Trophoblast cell (in vitro differentiated cells and primary cell): ENCODE results near the gene TUBB3.
A peak's percentile ranks its signal among the peaks of the same experiment; 100 is the strongest.

Experiments used
- DNase-seq, 2 donors: peaks; one replicate each; pipeline ENCODE4 v3.0.0-alpha.2; 2016
- H2AFZ ChIP-seq: 2 replicates; pipeline ENCODE4 v1.6.1; 2013; ENCODE audit warnings: low read length, moderate library complexity, mild to moderate bottlenecking; ENCODE audit not compliant: insufficient read depth, poor library complexity
- H2AK5ac ChIP-seq: 2 replicates; pipeline ENCODE4 v1.6.1; 2013; ENCODE audit warnings: mild to moderate bottlenecking, low read length
- H2BK120ac ChIP-seq: 2 replicates; pipeline ENCODE4 v1.6.1; 2013; ENCODE audit warnings: low read length, mild to moderate bottlenecking, moderate library complexity; ENCODE audit not compliant: insufficient read depth, poor library complexity
- H2BK12ac ChIP-seq: 2 replicates; pipeline ENCODE4 v1.6.1; 2013; ENCODE audit warnings: mild to moderate bottlenecking, low read length, moderate library complexity
- H2BK5ac ChIP-seq: 2 replicates; pipeline ENCODE4 v1.6.1; 2013; ENCODE audit warnings: low read length, low read depth, moderate library complexity, mild to moderate bottlenecking; ENCODE audit not compliant: poor library complexity
- H3K14ac ChIP-seq: 2 replicates; pipeline ENCODE4 v1.6.1; 2013; ENCODE audit warnings: mild to moderate bottlenecking, low read length
- H3K18ac ChIP-seq: 2 replicates; pipeline ENCODE4 v1.6.1; 2013; ENCODE audit warnings: mild to moderate bottlenecking, low read length
- H3K23ac ChIP-seq: 2 replicates; pipeline ENCODE4 v1.6.1; 2013; ENCODE audit warnings: low read length
- H3K27ac ChIP-seq: 2 replicates; pipeline ENCODE4 v1.5.1; 2013; ENCODE audit warnings: low read depth, mild to moderate bottlenecking, inconsistent platforms, low read length, moderate library complexity
- H3K27me3 ChIP-seq: 2 replicates; pipeline ENCODE4 v1.6.1; 2013; ENCODE audit warnings: inconsistent platforms, mild to moderate bottlenecking, low read length, moderate library complexity; ENCODE audit not compliant: insufficient read depth
- H3K36me3 ChIP-seq, 2 experiments: 1 replicate in 1 of 2; 2 replicates in 1 of 2; pipeline ENCODE4 v1.6.1; 2013; ENCODE audit warnings: low read length in 2 of 2, mild to moderate bottlenecking in 2 of 2, moderate library complexity in 1 of 2; ENCODE audit not compliant: insufficient read depth in 2 of 2, control insufficient read depth in 1 of 2
- H3K4ac ChIP-seq: 2 replicates; pipeline ENCODE4 v1.6.1; 2013; ENCODE audit warnings: low read depth, mild to moderate bottlenecking, low read length, moderate library complexity
- H3K4me1 ChIP-seq, 2 experiments: 1 replicate in 1 of 2; 2 replicates in 1 of 2; pipeline ENCODE4 v1.6.1; 2013; ENCODE audit warnings: low read length in 2 of 2, mild to moderate bottlenecking in 2 of 2, moderate library complexity in 1 of 2; ENCODE audit not compliant: insufficient read depth in 2 of 2, control insufficient read depth in 1 of 2
- H3K4me2 ChIP-seq: 2 replicates; pipeline ENCODE4 v1.6.1; 2013; ENCODE audit warnings: inconsistent platforms, mild to moderate bottlenecking, low read length, moderate library complexity
- H3K4me3 ChIP-seq: 2 replicates; pipeline ENCODE4 v1.5.1; 2013; ENCODE audit warnings: mild to moderate bottlenecking, low read depth, low read length, inconsistent platforms
- H3K79me1 ChIP-seq: one replicate; pipeline ENCODE4 v1.6.1; 2013; ENCODE audit warnings: low read length
- H3K79me2 ChIP-seq: 2 replicates; pipeline ENCODE4 v1.6.1; 2013; ENCODE audit warnings: low read length, mild to moderate bottlenecking; ENCODE audit not compliant: control insufficient read depth, insufficient read depth, poor library complexity
- H3K9ac ChIP-seq: 2 replicates; pipeline ENCODE4 v1.6.1; 2013; ENCODE audit warnings: mild to moderate bottlenecking, low read length
- H3K9me3 ChIP-seq: 2 replicates; pipeline ENCODE4 v1.6.1; 2013; ENCODE audit warnings: low read depth, mild to moderate bottlenecking, control low read depth, inconsistent platforms, low read length; ENCODE audit not compliant: insufficient read depth
- H4K12ac ChIP-seq: 2 replicates; pipeline ENCODE4 v1.6.1; 2013; ENCODE audit warnings: low read depth, mild to moderate bottlenecking, low read length, moderate library complexity
- H4K8ac ChIP-seq: 2 replicates; pipeline ENCODE4 v1.6.1; 2013; ENCODE audit warnings: low read depth, mild to moderate bottlenecking, low read length, moderate library complexity
- H4K91ac ChIP-seq: one replicate; pipeline ENCODE4 v1.6.1; 2013; ENCODE audit warnings: low read depth, mild to moderate bottlenecking, low read length, moderate library complexity
- WGBS: extraction: QIAGEN DNeasy Blood & Tissue Kit; methylation state at CpG from one replicate; pipeline ENCODE4 v1.1.7; 2013; ENCODE audit warnings: missing lambda C conversion rate; ENCODE audit not compliant: insufficient read length, insufficient coverage; ENCODE audit errors: extremely low coverage; 5-methylcytosine and 5-hydroxymethylcytosine counted together

The TUBB3 gene

GRCh38 chr16:89918453-89919347 lies 4.4 kb upstream of the TUBB3 start, which contains the start of gene MC1R:
MC1R (plus strand) TSS chr16:89918862; CDS start chr16:89919259, 397 bp downstream.
- Histone ChIP-seq H4K12ac (peak within 1 kb of the TSS; percentile 68), H3K14ac (peak within 1 kb of the TSS; percentile 85), H2BK12ac (peak within 1 kb of the TSS; percentile 80), H3K4me1 (peaks cover 29 to 37% of the 10 kb centered on the region in 2 experiments), H2AK5ac (peak within 1 kb of the TSS; percentile 87), H3K27me3 (no peaks in the 10 kb centered on the region), H3K36me3 (peaks cover 2% of the 10 kb centered on the region in 2 experiments), H3K4ac (peak within 1 kb of the TSS; percentile 59), H4K8ac (peak within 1 kb of the TSS; percentile 95), H4K91ac (peak within 1 kb of the TSS; percentile 86), H3K4me2 (peak within 1 kb of the TSS; percentile 88), H3K4me3 (peak within 1 kb of the TSS; percentile 48), H3K79me2 (peaks cover 18% of the 10 kb centered on the region), H3K18ac (peak within 1 kb of the TSS; percentile 80), H3K23ac (no peak within 1 kb of the TSS), H3K79me1 (peaks cover 38% of the 10 kb centered on the region), H3K9ac (no peak within 1 kb of the TSS), H2BK5ac (peak within 1 kb of the TSS; percentile 60), H2BK120ac (peak within 1 kb of the TSS; percentile 52), H3K27ac (peak within 1 kb of the TSS; percentile 52), H2AFZ (peak within 1 kb of the TSS; percentile 69), H3K9me3 (peaks cover 7% of the 10 kb centered on the region)
- no CpG with 5 or more reads among the region's 23 CpGs for WGBS
- DNase-seq = peak in 1 of 2 donors; percentile 58

DNA sequence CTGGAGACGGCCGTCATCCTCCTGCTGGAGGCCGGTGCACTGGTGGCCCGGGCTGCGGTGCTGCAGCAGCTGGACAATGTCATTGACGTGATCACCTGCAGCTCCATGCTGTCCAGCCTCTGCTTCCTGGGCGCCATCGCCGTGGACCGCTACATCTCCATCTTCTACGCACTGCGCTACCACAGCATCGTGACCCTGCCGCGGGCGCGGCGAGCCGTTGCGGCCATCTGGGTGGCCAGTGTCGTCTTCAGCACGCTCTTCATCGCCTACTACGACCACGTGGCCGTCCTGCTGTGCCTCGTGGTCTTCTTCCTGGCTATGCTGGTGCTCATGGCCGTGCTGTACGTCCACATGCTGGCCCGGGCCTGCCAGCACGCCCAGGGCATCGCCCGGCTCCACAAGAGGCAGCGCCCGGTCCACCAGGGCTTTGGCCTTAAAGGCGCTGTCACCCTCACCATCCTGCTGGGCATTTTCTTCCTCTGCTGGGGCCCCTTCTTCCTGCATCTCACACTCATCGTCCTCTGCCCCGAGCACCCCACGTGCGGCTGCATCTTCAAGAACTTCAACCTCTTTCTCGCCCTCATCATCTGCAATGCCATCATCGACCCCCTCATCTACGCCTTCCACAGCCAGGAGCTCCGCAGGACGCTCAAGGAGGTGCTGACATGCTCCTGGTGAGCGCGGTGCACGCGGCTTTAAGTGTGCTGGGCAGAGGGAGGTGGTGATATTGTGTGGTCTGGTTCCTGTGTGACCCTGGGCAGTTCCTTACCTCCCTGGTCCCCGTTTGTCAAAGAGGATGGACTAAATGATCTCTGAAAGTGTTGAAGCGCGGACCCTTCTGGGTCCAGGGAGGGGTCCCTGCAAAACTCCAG lies 3.4 kb upstream of the TUBB3 start:
- H3K79me2 ChIP-seq = peaks cover 18% of the 10 kb centered on the region
- peaks cover 4% of the 10 kb centered on the region for H3K9me3 ChIP-seq
- no peak overlapping the region for H2AFZ ChIP-seq
- no peak for DNase-seq
- peaks cover 36 to 45% of the 10 kb centered on the region in 2 experiments for H3K4me1 ChIP-seq
- peaks cover 38% of the 10 kb centered on the region for H3K79me1 ChIP-seq
- H4K8ac ChIP-seq = no peak overlapping the region
- H4K91ac ChIP-seq = peak overlapping the region; percentile 82
- no peak overlapping the region for H3K4me2 ChIP-seq
- no peak overlapping the region for H2BK12ac ChIP-seq
- no peak overlapping the region for H2BK5ac ChIP-seq
- no peak overlapping the region for H3K14ac ChIP-seq
- no peak overlapping the region for H3K27ac ChIP-seq
- H3K18ac ChIP-seq = no peak overlapping the region
- H2AK5ac ChIP-seq = peak overlapping the region; percentile 56
- H3K36me3 ChIP-seq = peaks cover 0 to 2% of the 10 kb centered on the region in 2 experiments
- no peak overlapping the region for H4K12ac ChIP-seq
- H3K4me3 ChIP-seq = peak overlapping the region; percentile 21
- H3K23ac ChIP-seq = no peak overlapping the region
- no peak overlapping the region for H2BK120ac ChIP-seq
- H3K9ac ChIP-seq = no peak overlapping the region
- WGBS = no CpG with 5 or more reads among the region's 52 CpGs
- H3K4ac ChIP-seq = no peak overlapping the region
- peaks cover 3% of the 10 kb centered on the region for H3K27me3 ChIP-seq

- no CpG with 5 or more reads among the region's 6 CpGs for WGBS
- Histone ChIP-seq H3K4me3 (no peak overlapping the region), H3K36me3 (peaks cover 0 to 2% of the 10 kb centered on the region in 2 experiments), H3K18ac (peak overlapping the region; percentile 48), H3K79me2 (peaks cover 18% of the 10 kb centered on the region), H3K4ac (peak overlapping the region; percentile 34), H2BK120ac (peak overlapping the region; percentile 67), H3K27ac (peak overlapping the region; percentile 98), H3K14ac (peak overlapping the region; percentile 47), H2AK5ac (peak overlapping the region; percentile 82), H3K9me3 (peaks cover 4% of the 10 kb centered on the region), H4K8ac (peak overlapping the region; percentile 73), H2AFZ (no peak overlapping the region), H3K4me2 (no peak overlapping the region), H4K91ac (peak overlapping the region; percentile 83), H3K79me1 (peaks cover 38% of the 10 kb centered on the region), H3K27me3 (peaks cover 3% of the 10 kb centered on the region), H3K4me1 (peaks cover 41 to 50% of the 10 kb centered on the region in 2 experiments), H3K23ac (no peak overlapping the region), H2BK12ac (peak overlapping the region; percentile 51), H3K9ac (no peak overlapping the region), H4K12ac (peak overlapping the region; percentile 39), H2BK5ac (peak overlapping the region; percentile 81)
- no peak for DNase-seq
Observed at GRCh38 chr16:89920723-89921122, 2.4 kb upstream of the TUBB3 start.

DNA sequence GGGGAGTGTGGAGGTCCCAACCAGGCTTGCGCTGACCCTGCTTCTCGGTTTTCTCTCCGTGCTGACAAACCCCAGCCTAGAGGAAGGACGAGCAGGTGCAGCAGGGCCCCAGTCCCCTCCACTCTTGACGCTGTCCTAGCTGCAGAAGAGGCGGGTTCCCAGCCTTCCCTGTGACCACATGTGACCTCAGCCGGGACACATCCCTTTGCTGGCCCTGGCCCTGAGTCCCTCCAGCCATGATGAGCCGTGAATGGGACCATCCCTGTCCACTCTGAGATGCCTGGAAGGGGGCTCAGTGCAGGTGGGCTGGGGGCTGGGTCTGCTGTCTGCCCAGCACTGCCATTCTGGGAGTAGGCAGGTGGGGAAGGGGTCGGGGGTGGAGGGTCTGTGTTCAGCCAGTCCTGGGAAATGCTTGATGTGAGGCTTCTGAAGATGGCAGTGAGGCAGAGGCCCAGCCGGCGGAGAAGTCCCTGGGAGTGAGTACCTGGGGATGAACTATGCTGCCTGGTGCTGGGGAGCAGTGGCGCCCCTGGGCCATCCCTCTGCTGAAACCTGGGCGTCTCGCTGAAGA lies 1.9 kb upstream of the TUBB3 start:
- Histone ChIP-seq H3K4ac (peak overlapping the region; percentile 39), H3K23ac (no peak overlapping the region), H3K36me3 (peaks cover 0 to 2% of the 10 kb centered on the region in 2 experiments), H2AK5ac (peak overlapping the region; percentile 82), H3K79me2 (peaks cover 18% of the 10 kb centered on the region), H4K8ac (peak overlapping the region; percentile 73), H4K91ac (peak overlapping the region; percentile 83), H3K4me3 (no peak overlapping the region), H3K9ac (no peak overlapping the region), H2BK120ac (peak overlapping the region; percentile 67), H3K79me1 (peaks cover 38% of the 10 kb centered on the region), H3K9me3 (peaks cover 4% of the 10 kb centered on the region), H3K27ac (peak overlapping the region; percentile 98), H3K4me2 (peak overlapping the region; percentile 35), H4K12ac (peak overlapping the region; percentile 39), H2BK12ac (peak overlapping the region; percentile 39), H2BK5ac (peak overlapping the region; percentile 81), H3K18ac (peak overlapping the region; percentile 48), H2AFZ (no peak overlapping the region), H3K14ac (peak overlapping the region; percentile 47), H3K27me3 (peaks cover 3% of the 10 kb centered on the region), H3K4me1 (peaks cover 41 to 52% of the 10 kb centered on the region in 2 experiments)
- no peak for DNase-seq
- WGBS = no CpG with 5 or more reads among the region's 14 CpGs
